HG02678 (cell line): ENCODE results near the gene LEO1.

Experiments used
- ATAC-seq: cut with Tn5 transposase; IDR thresholded peaks from one replicate; pipeline ENCODE4 v1.9.1; 2021; ENCODE audit warnings: mild to moderate bottlenecking, moderate library complexity; ENCODE audit not compliant: unreplicated experiment

The LEO1 gene

DNA sequence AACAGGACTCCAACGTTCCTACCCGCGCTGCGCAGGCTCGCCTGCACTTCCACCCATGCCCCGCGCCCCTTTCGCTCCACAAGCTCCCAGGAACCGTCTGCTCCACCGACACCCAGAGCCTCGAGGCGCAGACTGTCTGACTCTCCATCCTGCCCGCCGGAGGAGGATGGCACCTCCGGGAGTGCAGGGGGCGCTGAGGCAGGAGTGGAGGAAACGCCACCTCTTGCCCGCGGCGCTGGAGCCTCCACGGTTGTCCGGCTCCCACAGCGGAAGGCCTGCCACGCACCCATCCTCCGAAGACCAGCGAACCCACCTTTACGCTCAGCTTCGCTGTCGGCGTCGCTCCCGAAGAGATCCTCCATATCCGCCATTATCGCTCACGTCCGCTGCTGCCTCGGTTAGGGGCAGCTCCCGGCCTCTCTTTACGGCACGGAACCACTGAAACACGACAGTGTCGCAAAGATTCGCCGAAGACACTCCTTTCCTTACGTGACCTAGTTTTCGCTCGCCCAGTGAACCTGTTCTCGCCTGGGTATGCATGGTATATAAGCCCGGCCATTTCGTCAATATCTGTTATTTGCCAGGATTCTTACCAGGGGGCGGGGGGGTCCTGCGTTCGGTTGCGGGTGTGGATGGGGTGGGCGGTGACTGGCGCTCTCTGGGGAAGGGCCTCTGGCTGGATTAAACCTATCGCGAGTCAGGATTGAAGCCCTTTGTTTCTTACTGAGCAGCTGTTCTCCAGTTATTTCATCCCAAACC is at the start of gene LEO1:
TSS of gene LEO1 (minus strand) at position 404 of the 759 bp plus-strand sequence. CDS start at position 371, 33 bp downstream.
- ATAC-seq = peak; percentile 83

- ATAC-seq = no peak
Observed at GRCh38 chr15:52021128-52021671, 49.6 kb upstream of the LEO1 start.

GRCh38 chr15:52020221-52021085 is 48.9 kb upstream of the LEO1 start:
- no peak for ATAC-seq

DNA sequence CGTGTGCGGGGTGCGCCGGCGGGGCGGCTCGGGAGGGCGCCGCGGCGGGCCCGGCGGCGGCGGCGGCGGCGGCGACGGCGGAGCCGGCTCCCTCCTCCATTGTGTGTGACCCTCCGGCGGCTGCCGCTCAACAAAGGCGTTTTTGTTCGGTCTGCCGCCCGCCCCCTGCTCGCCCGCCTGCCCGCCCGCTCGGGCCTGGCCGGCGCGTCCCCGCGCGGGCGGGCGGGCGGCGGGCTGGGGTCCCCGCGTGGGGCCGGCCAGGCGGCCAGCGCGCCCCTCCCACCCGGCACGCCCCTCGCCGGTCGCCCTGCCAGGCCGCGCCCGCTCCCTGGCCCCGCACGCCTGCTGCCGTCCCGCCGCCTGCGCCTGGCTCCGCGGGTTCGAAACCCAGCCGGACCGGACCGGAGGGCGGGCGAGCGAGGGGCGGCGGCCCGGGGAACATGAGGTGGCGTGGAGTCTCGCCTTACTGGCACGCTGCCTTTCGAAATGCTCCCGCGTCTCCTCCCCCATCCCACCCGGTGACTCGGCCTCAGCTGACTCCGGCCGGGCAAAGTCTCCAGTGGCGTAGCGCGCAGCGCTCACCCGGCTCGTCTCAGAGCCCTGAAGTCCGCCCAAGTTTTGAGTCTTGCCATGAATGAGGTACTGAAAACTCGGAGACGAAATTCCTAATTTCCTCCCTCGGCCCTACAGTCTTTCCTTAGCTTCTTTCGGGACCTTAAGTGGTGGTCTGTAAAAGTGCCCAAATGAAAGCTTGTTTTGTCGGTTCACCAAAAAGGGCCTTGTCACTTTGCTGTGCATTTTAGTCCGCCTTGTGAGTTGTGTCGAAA is 48.0 kb upstream of the LEO1 start:
- peak; percentile 60 for ATAC-seq

- peak; percentile 74 for ATAC-seq
Observed at GRCh38 chr15:52018693-52019393, 47.3 kb upstream of the LEO1 start, which contains the start of gene MAPK6. TSS of gene MAPK6 (plus strand) at chr15:52019219. CDS start at chr15:52046461, 27,242 bp downstream.

GRCh38 chr15:52018244-52018643 is 46.7 kb upstream of the LEO1 start:
- ATAC-seq = no peak

DNA sequence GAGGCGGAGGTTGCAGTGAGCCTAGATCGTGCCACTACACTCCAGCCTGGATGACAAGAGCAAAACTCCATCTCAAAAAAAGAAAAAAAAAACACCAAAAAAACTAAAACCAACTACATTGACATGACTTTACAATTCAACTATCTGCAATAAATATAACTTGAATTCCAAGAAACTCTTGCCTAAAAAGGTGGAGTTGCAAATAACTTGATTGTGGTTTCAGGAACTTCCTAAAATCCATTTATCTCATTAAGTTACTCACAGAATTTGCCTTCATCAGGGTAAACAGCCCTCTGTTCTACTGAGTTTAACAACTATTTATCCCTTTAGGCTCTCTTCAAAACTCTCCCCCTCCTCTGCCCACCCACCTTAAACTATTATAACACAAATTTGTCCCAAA is 44.7 kb upstream of the LEO1 start:
- ATAC-seq = no peak

- no peak for ATAC-seq
Observed at GRCh38 chr15:52014616-52015015, 43.0 kb upstream of the LEO1 start.

DNA sequence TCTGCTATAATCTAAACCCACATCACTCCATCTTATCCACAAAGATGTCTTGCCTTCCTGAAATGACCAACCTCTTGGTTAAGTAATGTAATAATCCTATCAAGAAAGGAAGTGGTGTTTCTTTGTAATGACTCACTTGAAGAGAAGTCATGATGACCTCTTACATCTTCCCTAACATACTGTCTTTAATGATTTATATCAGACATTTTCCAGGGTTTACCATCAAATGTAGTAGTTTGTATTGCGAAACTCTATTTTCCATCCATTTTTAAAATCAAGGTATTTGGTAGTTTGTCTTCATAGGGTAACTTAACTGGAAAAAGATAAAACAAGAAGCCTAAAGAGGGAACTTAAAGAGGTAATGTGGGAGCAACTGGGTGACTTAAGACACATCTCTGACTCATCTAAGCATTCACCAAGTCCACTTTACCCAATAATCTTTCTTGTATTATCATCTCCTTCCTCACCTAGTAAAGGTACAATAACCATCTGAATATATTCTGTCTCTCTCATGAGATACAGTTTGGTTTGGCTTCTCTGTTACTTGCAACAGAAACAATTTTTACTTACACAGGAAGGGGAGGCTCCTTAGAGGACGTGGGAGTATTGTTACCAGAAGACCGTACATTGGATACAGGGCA is 41.7 kb upstream of the LEO1 start:
- peak; percentile 40 for ATAC-seq

DNA sequence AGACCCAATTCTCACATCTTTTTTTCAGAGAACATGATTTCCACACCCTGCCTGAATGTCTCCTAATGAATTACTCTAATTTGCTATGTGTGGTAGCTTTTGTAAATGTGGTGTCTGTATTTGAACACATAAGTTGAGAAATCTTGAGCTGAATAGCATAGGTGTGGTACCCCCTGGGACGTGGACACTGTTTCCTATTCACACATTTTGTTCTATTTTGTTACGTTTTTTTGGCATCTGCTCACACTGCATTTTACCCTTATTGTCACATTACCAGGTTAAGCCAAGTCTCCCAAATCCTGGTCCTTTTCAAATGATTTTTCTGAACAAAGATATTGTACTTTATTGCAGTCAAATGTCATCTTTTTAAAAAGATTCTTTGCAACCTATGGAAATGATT is 40.6 kb upstream of the LEO1 start:
- no peak for ATAC-seq

DNA sequence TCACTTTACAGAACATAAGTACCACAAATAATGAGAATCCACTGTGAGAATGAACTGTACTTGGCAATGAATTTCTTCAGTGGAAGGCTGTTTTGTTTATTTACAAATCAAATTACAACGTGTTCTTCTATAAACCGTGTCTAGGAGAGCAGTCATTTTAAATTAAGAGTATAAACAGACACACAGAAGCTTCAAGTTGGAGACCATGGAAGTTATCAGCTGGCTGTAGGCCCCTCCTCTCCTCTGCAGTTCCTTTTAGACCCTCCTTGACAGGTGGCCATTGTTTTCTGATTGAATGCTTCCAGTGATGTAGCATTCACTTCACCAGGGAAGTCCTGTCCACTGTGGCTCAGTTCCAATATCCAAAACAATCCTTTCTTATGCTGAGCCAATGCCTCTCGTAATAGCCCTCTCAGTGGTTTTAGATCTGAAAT is 40.1 kb upstream of the LEO1 start:
- ATAC-seq = no peak

DNA sequence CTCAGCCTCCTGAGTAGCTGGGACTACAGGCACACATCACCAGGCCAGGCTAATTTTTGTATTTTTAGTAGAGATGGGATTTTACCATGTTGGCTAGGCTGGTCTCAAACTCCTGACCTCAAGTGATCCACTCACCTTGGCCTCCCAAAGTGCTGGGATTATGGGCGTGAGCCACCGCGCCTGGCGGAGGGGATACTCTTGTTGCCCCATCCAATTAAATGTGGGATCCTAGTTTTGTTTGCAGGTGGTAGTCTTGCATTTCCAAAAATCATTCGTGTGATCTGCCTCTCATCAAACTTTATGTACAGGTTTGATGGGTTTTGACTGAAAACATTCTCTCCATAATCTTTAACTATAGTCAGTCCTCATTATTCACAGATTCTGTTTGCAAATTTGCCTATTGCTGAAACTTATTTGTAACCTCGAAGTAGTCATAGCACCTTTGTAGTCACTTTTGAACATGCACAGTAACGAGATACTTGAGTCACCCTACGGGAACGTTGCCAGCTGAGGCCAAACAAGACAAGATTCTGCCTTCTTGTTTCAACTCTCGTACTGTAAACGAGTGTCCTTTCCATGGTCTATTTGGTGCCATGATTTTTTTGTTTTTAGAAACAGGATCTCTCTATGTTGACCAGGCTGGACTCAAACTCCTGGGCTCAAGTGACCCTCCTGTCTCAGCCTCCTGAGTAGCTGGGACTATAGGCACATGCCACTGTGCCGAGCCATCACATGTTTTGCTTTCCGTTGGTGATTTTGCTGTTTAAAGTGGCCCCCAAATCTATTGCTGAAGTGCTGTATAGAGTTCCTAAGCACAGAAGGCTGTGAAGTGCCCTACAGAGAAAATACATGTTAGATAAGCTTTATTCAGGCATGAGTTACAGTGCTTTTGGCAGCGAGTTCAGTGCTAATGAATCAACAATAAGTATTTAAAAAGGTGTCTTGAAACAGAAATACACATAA is 39.3 kb upstream of the LEO1 start:
- ATAC-seq = no peak

GRCh38 chr15:52008698-52009434 is 37.3 kb upstream of the LEO1 start:
- ATAC-seq = no peak

DNA sequence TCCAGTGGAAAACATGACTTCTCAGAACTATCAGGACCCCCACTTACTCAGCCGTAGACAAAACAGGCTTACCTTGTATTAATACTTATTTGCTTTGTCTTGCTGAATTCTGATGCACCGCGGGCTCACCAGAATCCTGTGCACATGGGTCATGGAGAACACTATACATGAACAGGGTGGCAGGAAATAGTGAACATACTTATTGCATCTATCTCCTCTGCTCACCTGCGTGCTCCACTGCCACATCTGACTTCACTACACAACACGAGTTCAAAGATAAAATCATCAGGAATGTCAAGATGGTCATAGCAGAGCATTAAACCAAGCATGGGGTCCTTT is 36.8 kb upstream of the LEO1 start:
- no peak for ATAC-seq

DNA sequence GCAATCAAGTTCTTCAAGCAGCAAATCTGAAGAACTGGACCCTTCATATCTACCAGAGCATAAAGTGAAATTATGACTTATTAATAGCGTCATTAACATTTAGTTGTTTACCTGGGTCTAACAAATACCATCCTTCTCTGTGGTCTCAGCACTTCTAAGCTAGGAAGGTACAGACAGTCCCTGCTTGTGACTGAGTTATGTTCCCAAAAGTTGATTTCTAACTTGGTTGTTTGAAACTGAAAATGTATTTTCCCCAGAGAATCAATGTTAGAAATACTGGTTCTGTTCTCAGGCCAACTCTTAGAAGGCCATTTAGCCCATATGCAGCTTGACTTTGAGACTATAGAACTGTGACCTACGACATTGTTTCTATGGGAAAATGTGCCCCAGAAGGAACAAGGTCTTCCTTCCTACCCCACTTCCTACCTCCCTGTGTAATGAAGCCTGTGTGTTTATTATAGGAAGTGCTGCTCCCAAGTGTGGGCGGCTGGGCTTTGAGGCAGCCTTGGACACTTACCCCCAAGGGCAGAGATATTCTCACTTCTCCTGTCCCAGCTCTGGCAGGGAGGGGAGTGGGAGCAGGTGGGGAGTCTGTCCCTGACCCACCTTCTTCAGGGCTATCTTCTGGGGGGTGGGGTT is 35.2 kb upstream of the LEO1 start:
- peak; percentile 34 for ATAC-seq

DNA sequence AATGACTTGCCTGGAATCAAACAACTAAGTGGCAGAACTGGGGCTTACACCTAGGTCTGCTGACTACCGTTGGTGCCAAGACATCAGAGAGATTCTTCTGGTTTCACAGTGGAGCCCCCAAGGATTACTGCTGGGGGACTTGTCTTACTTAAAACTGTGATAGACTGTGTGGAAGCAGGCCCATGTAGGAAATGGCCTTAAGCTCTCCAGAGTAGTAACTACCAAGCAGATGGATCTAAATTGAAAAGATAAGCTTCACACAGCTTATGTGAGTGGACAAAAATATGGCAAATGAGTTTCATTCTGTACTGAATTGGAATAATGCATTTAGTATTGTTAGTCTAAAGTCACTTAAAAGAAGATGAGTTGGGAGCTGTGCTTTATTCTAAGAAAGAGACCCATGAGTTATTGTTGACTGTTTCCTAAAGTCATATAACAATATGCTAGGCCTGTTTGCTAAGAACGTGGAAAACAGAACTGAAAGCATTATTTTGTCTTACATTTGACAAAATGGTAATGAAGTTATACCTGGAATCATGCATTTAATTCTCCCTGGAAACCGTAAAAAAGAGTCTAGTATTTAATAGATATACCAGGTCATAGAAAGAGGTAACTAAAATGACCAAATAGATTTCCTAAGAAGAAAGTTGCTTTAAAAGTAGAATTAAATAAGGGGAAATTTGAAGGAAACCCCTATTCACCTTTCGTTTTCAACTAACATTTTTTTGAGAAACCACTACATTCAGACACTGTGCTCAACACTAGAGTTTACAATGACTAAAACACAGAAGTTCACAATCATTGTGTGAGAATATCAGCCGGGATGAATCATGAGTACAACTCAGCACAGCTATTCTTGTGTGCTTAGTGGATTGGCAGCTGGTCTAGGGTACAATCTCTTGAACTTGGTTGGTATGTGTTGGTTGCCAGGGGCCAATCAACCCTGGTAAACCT is 34.4 kb upstream of the LEO1 start:
- ATAC-seq = peak; percentile 78
